A549 (cell line): ENCODE measurements around the gene BCR. TPM values are rescaled to one million over a fixed set of nuclear protein-coding genes. Genes with fewer than 3 reads are reported as not detected.

Experiments
- ATAC-seq, 2 experiments: fragments of 200-7000 bp in 1 of 2; fragments of >200 bp in 1 of 2; cut with Nextera tagmentation in 1 of 2; cut with Tn5 transposase in 1 of 2; 3 replicates each; pipeline versions ENCODE4 v1.8.0 to v1.9.1; 2018 to 2020; ENCODE audit warnings: mild to moderate bottlenecking in 1 of 2, moderate library complexity in 1 of 2
- CTCF ChIA-PET: fragments of 300-600 bp; sonication (Branson Sonifier 250); formaldehyde crosslinking; extraction: SDS; loops from one replicate; lab custom pipeline; 2021; ENCODE audit warnings: antibody characterized with exemption, inconsistent platforms; lab: Yijun Ruan, JAX
- POLR2A ChIA-PET: fragments of 350-600 bp; formaldehyde crosslinking; extraction: SDS; loops from one replicate; lab custom pipeline; 2021; ENCODE audit warnings: antibody characterized with exemption, inconsistent platforms; lab: Yijun Ruan, JAX
- DNase-seq, 2 experiments: peaks; one replicate each; pipeline versions ENCODE4 v3.0.0 to v3.0.0-alpha.2; 2011 to 2016; ENCODE audit warnings: low read depth in 1 of 2, low spot score in 1 of 2
- FAIRE-seq: peaks from 2 replicates; lab custom pipeline; 2011; peaks lifted over from hg19 to GRCh38; lab: Jason Lieb, UNC
- H3K27ac ChIP-seq, 2 experiments: fragments of >200 bp; sonication (Bioruptor Twin); formaldehyde crosslinking; 3 replicates each; pipeline ENCODE4 v1.5.1; 2016 to 2017
- H3K4me1 ChIP-seq: fragments of >200 bp; sonication (Bioruptor Twin); formaldehyde crosslinking; 3 replicates; pipeline ENCODE4 v1.6.1; 2016
- H3K4me2 ChIP-seq: fragments of >200 bp; sonication (Bioruptor Twin); formaldehyde crosslinking; 3 replicates; pipeline ENCODE4 v1.6.1; 2016
- H3K4me3 ChIP-seq: fragments of >200 bp; sonication (Bioruptor Twin); formaldehyde crosslinking; 3 replicates; pipeline ENCODE4 v1.5.1; 2016
- H3K9me3 ChIP-seq: fragments of >200 bp; sonication (Bioruptor Twin); formaldehyde crosslinking; 3 replicates; pipeline ENCODE4 v1.6.1; 2016
- BCL3 ChIP-seq: fragments of >200 bp; sonication (Bioruptor Twin); formaldehyde crosslinking; IDR thresholded peaks from 3 replicates; pipeline ENCODE4 v1.6.1; 2016
- EHMT2 ChIP-seq: fragments of 200-600 bp; sonication (generic); IDR thresholded peaks from 2 replicates; pipeline ENCODE4 v1.6.1; 2016; ENCODE audit warnings: antibody characterized with exemption, low read depth, mild to moderate bottlenecking, moderate library complexity
- EP300 ChIP-seq, 2 experiments: fragments of >200 bp; sonication (Bioruptor Twin); formaldehyde crosslinking; IDR thresholded peaks; 2 replicates in 1 of 2; 3 replicates in 1 of 2; pipeline ENCODE4 v1.6.1; 2016 to 2017
- FOXS1 ChIP-seq: fragments of 250-450 bp; sonication (Bioruptor Pico); IDR thresholded peaks from 2 replicates; pipeline ENCODE4 v1.5.0; 2020; ENCODE audit warnings: mild to moderate bottlenecking, moderate library complexity
- KDM1A ChIP-seq: fragments of 200-600 bp; sonication (generic); IDR thresholded peaks from 2 replicates; pipeline ENCODE4 v1.6.1; 2016; ENCODE audit warnings: low read depth, mild to moderate bottlenecking
- KDM5A ChIP-seq: fragments of 200-600 bp; sonication (generic); IDR thresholded peaks from 2 replicates; pipeline ENCODE4 v1.6.1; 2016; ENCODE audit warnings: antibody characterized with exemption, mild to moderate bottlenecking
- MAFK ChIP-seq: fragments of 450-650 bp; IDR thresholded peaks from 2 replicates; pipeline ENCODE4 v1.6.1; 2014; ENCODE audit not compliant: partially characterized antibody
- MAX ChIP-seq: IDR thresholded peaks from 2 replicates; pipeline ENCODE4 v1.6.1; 2012
- MAZ ChIP-seq: fragments of 150-350 bp; IDR thresholded peaks from 2 replicates; pipeline ENCODE4 v1.6.1; 2014; ENCODE audit warnings: antibody characterized with exemption, low read depth, low read length, borderline replicate concordance
- MYC ChIP-seq: IDR thresholded peaks from 2 replicates; pipeline ENCODE4 v1.6.1; 2012; ENCODE audit warnings: mild to moderate bottlenecking, inconsistent platforms, low read length, improper control_type of control experiment, borderline replicate concordance
- SMC3 ChIP-seq: fragments of >200 bp; sonication (Bioruptor Twin); formaldehyde crosslinking; IDR thresholded peaks from 3 replicates; pipeline ENCODE4 v1.6.1; 2018; ENCODE audit warnings: inconsistent platforms
- SREBF2 ChIP-seq: fragments of 450-650 bp; IDR thresholded peaks from 2 replicates; pipeline ENCODE4 v1.6.1; 2014; ENCODE audit warnings: mild to moderate bottlenecking, moderate library complexity
- USF2 ChIP-seq: fragments of 450-650 bp; IDR thresholded peaks from 2 replicates; pipeline ENCODE4 v1.6.1; 2014; ENCODE audit warnings: antibody characterized with exemption
- WGBS: methylation state at CpG from one replicate; pipeline ENCODE4 v1.1.6; 2017; ENCODE audit errors: missing lambda C conversion rate; 5-methylcytosine and 5-hydroxymethylcytosine counted together
- polyA plus RNA-seq, 4 experiments: library from polyadenylated mRNA; depleted of rRNA in 3 of 4; stranded (reverse); fragments of >200 nt; fragmentation: RNase III in 1 of 4; extraction: RNeasy Plus Mini Kit Qiagen cat#74134 plus additional on column Dnase treatment in 1 of 4; gene quantifications; 2 replicates in 3 of 4; 3 replicates in 1 of 4; pipeline ENCODE4 v1.2.3, GENCODE V29; 2011 to 2017
- TF ChIP-seq, protein P1 (sequence below): IDR thresholded peaks from 2 replicates; pipeline ENCODE4 v1.6.1; 2012; ENCODE audit warnings: low read depth, borderline replicate concordance

BCR gene
- polyA plus RNA-seq, 2 of the 4 experiments (the other 2 are of a cell fraction), result 14.7 to 16.4 TPM

- H3K9me3 ChIP-seq, result no peaks in the 10 kb centered on the region
- H3K27ac ChIP-seq, result peak overlapping the region; percentile 86 to 99
- peaks cover 31% of the 10 kb centered on the region for H3K4me1 ChIP-seq
- ATAC-seq, result no peak
- WGBS, result 95% methylated on average over 12 of the region's 112 CpGs
- peak overlapping the region; percentile 60 for H3K4me3 ChIP-seq
- TF ChIP-seq KDM1A (no peak), KDM5A (no peak), BCL3 (no peak), MAZ (no peak), EHMT2 (no peak), EP300 (IDR thresholded peaks at IDR 0.05) (no peak), USF2 (no peak), SMC3 (no peak), SREBF2 (no peak), MAFK (no peak), MAX (no peak)
- H3K4me2 ChIP-seq, result peak overlapping the region; percentile 86
- FAIRE-seq, result no peak
- POLR2A ChIA-PET, result interaction anchor here (1.2 kb wide), 1 partner anchor 101 kb away, joined by 5 read pairs; no protein-coding TSS in a partner anchor
- CTCF ChIA-PET, result interaction anchor here (1.1 to 13.4 kb wide), 6 partner anchors 7 to 205 kb away, joined by 3 to 186 read pairs (median 8); no protein-coding TSS in a partner anchor
- DNase-seq, result peak in 1 of 2 experiments; percentile 26
Observed at GRCh38 chr22:23180893-23181720, 798 bp downstream of the BCR start.

- Histone ChIP-seq H3K9me3 (no peaks in the 10 kb centered on the region), H3K27ac (peak overlapping the region in 1 of 2 experiments; percentile 99; a peak in 2 of 6 replicates), H3K4me3 (peak overlapping the region; percentile 60), H3K4me1 (peaks cover 31% of the 10 kb centered on the region), H3K4me2 (peak overlapping the region; percentile 86)
- ATAC-seq (no peak), FAIRE-seq (no peak), DNase-seq (no peak)
- ChIA-PET POLR2A (no interaction called here), CTCF (interaction anchor here (1.1 to 13.4 kb wide), 5 partner anchors 8 to 202 kb away, joined by 3 to 186 read pairs (median 10); no protein-coding TSS in a partner anchor)
- 94% methylated on average over 33 of the region's 43 CpGs for WGBS
- TF ChIP-seq, protein P1, sequence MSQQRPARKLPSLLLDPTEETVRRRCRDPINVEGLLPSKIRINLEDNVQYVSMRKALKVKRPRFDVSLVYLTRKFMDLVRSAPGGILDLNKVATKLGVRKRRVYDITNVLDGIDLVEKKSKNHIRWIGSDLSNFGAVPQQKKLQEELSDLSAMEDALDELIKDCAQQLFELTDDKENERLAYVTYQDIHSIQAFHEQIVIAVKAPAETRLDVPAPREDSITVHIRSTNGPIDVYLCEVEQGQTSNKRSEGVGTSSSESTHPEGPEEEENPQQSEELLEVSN, result no peak
Observed at GRCh38 chr22:23181721-23182308, 1.5 kb downstream of the BCR start.

GRCh38 chr22:23182309-23183060 lies 2.2 kb downstream of the BCR start:
- 68% methylated on average over 12 of the region's 12 CpGs for WGBS
- ChIA-PET POLR2A (no interaction called here), CTCF (interaction anchor here (1.4 to 13.4 kb wide), 6 partner anchors 9 to 201 kb away, joined by 3 to 186 read pairs (median 12); no protein-coding TSS in a partner anchor)
- no peak for ATAC-seq
- Histone ChIP-seq H3K9me3 (no peaks in the 10 kb centered on the region), H3K27ac (no peak overlapping the region), H3K4me3 (0 out of 3 replicates have a peak overlapping the region, but pooled peaks have one; percentile 23), H3K4me2 (peak overlapping the region; percentile 86), H3K4me1 (peaks cover 31% of the 10 kb centered on the region)
- FAIRE-seq, result no peak
- no peak for DNase-seq
- TF ChIP-seq FOXS1 (CRISPR knock-in tag) (no peak), MYC (no peak)
